ENCODE results near the gene TMED8. TPM values are rescaled to one million over a fixed set of nuclear protein-coding genes. Genes with fewer than 3 reads are reported as not detected.

The TMED8 gene
- total RNA-seq, 1 donor from 2014 or later: 9.9 TPM

DNA sequence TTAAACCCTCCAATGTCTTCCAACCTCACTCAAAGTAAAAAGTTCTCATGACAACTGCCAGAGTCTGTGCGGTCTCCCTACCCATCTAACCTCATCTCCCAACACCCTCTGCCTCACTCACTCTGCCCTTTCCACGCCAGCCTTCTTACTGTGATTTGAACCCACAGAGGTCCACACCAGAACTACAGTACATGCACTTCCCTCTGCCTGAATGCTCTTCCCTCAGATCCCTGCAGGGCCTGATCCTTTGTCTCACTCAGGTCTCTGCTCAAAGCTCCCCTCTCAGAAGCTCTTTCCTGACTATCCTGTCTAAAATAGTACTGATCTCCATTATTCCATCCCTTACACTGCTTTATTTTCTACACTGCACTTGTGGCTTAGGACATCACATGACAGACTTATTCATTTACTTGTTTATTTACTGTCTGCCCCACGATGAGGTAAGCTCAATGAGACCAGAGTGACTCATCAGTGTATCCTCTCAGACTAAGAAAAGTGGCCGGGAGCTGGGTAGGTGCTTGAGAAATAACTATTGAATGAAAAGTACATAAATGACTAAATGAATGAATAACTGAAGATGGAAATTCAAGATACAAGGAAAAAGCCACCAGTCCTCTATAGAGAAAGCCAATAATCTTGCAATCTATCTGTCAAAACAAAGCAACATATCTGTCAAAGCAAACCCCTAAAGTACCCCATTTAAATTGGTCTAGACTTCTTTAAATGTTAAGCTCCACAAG is 73.3 kb downstream of the TMED8 start:
- TF ChIP-seq, protein P1, sequence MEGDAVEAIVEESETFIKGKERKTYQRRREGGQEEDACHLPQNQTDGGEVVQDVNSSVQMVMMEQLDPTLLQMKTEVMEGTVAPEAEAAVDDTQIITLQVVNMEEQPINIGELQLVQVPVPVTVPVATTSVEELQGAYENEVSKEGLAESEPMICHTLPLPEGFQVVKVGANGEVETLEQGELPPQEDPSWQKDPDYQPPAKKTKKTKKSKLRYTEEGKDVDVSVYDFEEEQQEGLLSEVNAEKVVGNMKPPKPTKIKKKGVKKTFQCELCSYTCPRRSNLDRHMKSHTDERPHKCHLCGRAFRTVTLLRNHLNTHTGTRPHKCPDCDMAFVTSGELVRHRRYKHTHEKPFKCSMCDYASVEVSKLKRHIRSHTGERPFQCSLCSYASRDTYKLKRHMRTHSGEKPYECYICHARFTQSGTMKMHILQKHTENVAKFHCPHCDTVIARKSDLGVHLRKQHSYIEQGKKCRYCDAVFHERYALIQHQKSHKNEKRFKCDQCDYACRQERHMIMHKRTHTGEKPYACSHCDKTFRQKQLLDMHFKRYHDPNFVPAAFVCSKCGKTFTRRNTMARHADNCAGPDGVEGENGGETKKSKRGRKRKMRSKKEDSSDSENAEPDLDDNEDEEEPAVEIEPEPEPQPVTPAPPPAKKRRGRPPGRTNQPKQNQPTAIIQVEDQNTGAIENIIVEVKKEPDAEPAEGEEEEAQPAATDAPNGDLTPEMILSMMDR (IDR thresholded peaks at IDR 0.05; ENCODE audit: unreplicated experiment): no peak
- Mint-ChIP-seq H3K27me3 (ENCODE audit: unreplicated experiment) (peaks cover 2% of the 10 kb centered on the region), H3K27ac (ENCODE audit: unreplicated experiment) (peak overlapping the region; percentile 6), H3K9me3 (ENCODE audit: unreplicated experiment) (no peaks in the 10 kb centered on the region), H3K4me3 (ENCODE audit: unreplicated experiment) (no peak overlapping the region), H3K36me3 (ENCODE audit: low read depth, unreplicated experiment) (peaks cover 6% of the 10 kb centered on the region), H3K4me1 (ENCODE audit: unreplicated experiment) (peaks cover 5% of the 10 kb centered on the region)
- no peak for DNase-seq (ENCODE audit: low spot score)

DNA sequence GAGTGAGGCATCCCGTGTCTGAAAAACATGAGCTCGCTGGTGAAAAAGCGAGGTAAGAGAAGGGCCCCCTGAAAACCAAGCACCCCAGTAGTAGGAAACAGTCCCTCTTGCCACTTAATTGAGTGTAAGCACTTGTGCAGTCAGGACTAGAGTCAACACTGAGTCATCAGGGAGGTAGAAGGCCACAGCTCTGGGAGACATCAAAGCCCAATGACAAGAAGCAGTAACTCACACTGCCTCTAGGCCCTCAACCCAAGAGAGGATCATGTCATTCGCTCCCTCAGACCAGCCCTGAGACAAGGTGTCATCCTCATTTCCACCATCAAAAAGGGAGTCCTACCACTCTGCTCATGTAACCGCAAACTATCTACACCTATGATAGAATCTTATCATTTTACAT is 74.0 kb downstream of the TMED8 start:
- peaks cover 2% of the 10 kb centered on the region for H3K27me3 Mint-ChIP-seq (ENCODE audit: unreplicated experiment)
- peaks cover 3% of the 10 kb centered on the region for H3K4me1 Mint-ChIP-seq (ENCODE audit: unreplicated experiment)
- H3K27ac Mint-ChIP-seq (ENCODE audit: unreplicated experiment): no peak overlapping the region
- DNase-seq (ENCODE audit: low spot score): no peak
- peaks cover 10% of the 10 kb centered on the region for H3K36me3 Mint-ChIP-seq (ENCODE audit: low read depth, unreplicated experiment)
- no peaks in the 10 kb centered on the region for H3K9me3 Mint-ChIP-seq (ENCODE audit: unreplicated experiment)
- H3K4me3 Mint-ChIP-seq (ENCODE audit: unreplicated experiment): no peak overlapping the region
- TF ChIP-seq, protein P1 (IDR thresholded peaks at IDR 0.05; ENCODE audit: unreplicated experiment): no peak

DNA sequence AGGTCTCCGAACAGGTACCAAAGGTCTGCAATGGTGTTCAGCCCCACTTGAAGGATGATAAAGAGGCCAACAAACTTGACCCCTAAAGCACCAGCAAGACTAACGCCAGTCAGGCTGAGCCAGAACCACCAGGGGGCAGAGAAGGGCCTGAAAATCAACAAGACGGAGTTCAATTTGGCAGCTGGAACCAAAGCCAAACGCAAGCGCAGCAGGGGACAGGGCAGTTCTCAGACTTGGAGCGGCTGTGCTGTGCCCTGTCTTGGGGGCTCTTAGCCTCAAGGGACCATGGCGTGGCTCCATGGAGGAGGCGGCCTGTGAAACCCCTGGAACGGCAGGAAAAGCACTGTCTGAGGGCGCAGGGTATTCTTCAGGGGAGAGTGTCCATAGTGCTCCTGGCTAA is 75.8 kb downstream of the TMED8 start:
- peaks cover 19% of the 10 kb centered on the region for H3K36me3 Mint-ChIP-seq (ENCODE audit: low read depth, unreplicated experiment)
- H3K27ac Mint-ChIP-seq (ENCODE audit: unreplicated experiment): no peak overlapping the region
- TF ChIP-seq, protein P1 (IDR thresholded peaks at IDR 0.05; ENCODE audit: unreplicated experiment): peak; percentile 78
- no peak overlapping the region for H3K4me3 Mint-ChIP-seq (ENCODE audit: unreplicated experiment)
- peaks cover 9% of the 10 kb centered on the region for H3K27me3 Mint-ChIP-seq (ENCODE audit: unreplicated experiment)
- H3K4me1 Mint-ChIP-seq (ENCODE audit: unreplicated experiment): peaks cover 3% of the 10 kb centered on the region
- peak; percentile 83 for DNase-seq (ENCODE audit: low spot score)
- H3K9me3 Mint-ChIP-seq (ENCODE audit: unreplicated experiment): no peaks in the 10 kb centered on the region

DNA sequence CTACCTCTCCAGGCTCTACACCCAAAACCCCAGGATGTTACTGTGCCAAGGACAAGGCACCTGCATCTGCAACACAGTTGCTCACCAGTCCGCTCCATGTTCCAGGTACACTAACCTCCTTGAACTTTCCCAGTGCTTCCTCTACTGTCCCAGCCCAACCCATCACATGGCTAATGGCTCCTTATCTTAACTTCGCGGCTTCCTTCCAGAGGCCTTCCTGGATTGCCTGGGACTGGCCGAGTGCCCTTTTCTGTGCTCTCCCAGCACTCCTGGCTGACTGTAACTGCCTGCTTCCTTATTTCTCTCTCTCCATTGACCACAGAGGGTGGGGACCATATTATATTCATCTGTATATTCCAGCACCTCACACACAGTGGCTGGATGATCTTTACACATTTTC is 77.1 kb downstream of the TMED8 start:
- no peak for DNase-seq (ENCODE audit: low spot score)
- H3K4me3 Mint-ChIP-seq (ENCODE audit: unreplicated experiment): no peak overlapping the region
- H3K27me3 Mint-ChIP-seq (ENCODE audit: unreplicated experiment): peaks cover 9% of the 10 kb centered on the region
- TF ChIP-seq, protein P1 (IDR thresholded peaks at IDR 0.05; ENCODE audit: unreplicated experiment): no peak
- no peaks in the 10 kb centered on the region for H3K9me3 Mint-ChIP-seq (ENCODE audit: unreplicated experiment)
- peaks cover 21% of the 10 kb centered on the region for H3K36me3 Mint-ChIP-seq (ENCODE audit: low read depth, unreplicated experiment)
- peaks cover 3% of the 10 kb centered on the region for H3K4me1 Mint-ChIP-seq (ENCODE audit: unreplicated experiment)
- no peak overlapping the region for H3K27ac Mint-ChIP-seq (ENCODE audit: unreplicated experiment)

DNA sequence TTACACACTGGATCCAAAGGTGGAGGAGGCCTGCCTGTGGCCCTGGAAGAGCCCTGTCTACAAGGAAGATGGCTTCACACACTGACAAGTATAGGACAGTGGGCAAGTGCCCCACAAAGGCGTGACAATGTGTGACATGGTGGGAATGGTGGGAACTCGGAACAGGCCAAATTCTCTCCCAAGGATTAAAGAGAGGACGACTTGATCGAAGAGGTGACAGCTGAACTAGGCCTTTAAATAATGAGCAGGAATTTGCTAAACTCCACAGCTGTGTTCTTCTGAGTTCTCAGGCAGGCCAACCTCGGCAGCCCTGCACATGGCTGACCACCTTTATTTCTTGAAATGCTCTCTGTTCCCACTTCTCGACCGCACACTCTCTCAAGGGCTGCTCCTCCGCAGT is 80.0 kb downstream of the TMED8 start:
- Mint-ChIP-seq H3K27ac (ENCODE audit: unreplicated experiment) (no peak overlapping the region), H3K36me3 (ENCODE audit: low read depth, unreplicated experiment) (peaks cover 17% of the 10 kb centered on the region), H3K4me1 (ENCODE audit: unreplicated experiment) (peaks cover 3% of the 10 kb centered on the region), H3K4me3 (ENCODE audit: unreplicated experiment) (peak overlapping the region; percentile 19), H3K27me3 (ENCODE audit: unreplicated experiment) (peaks cover 9% of the 10 kb centered on the region), H3K9me3 (ENCODE audit: unreplicated experiment) (no peaks in the 10 kb centered on the region)
- DNase-seq (ENCODE audit: low spot score): no peak
- TF ChIP-seq, protein P1 (IDR thresholded peaks at IDR 0.05; ENCODE audit: unreplicated experiment): no peak

Data from endothelial cell (in vitro differentiated cells).